Anterior cingulate cortex (tissue), 58 donors: Measurements from ENCODE around the gene SALL1.
A peak's percentile ranks its signal among the peaks of the same experiment; 100 is the strongest.

ENCODE experiments used
- DNase-seq, 58 donors: peaks; one replicate each; lab custom pipeline; 2025; lab: John Stamatoyannopoulos, UW

SALL1 gene

DNA sequence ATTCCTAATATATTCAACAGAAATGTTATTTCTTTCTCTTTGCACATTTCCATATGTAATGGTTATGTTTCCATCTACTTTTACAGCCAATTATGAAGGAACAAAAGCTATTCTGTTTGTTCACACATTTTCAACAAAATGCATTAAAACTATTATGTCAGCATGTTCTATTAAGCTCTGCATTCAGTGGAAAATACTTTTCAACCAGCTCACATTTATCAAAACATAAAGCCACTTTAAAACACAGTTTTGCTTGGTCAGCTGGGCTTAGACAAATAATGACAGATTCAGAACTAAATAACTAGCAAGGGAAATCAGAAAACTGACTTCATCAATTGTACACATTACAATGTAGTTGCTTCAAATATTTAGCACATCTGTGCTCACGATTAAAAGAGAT lies 6.9 kb downstream of the SALL1 start:
- DNase-seq, result no peak

DNA sequence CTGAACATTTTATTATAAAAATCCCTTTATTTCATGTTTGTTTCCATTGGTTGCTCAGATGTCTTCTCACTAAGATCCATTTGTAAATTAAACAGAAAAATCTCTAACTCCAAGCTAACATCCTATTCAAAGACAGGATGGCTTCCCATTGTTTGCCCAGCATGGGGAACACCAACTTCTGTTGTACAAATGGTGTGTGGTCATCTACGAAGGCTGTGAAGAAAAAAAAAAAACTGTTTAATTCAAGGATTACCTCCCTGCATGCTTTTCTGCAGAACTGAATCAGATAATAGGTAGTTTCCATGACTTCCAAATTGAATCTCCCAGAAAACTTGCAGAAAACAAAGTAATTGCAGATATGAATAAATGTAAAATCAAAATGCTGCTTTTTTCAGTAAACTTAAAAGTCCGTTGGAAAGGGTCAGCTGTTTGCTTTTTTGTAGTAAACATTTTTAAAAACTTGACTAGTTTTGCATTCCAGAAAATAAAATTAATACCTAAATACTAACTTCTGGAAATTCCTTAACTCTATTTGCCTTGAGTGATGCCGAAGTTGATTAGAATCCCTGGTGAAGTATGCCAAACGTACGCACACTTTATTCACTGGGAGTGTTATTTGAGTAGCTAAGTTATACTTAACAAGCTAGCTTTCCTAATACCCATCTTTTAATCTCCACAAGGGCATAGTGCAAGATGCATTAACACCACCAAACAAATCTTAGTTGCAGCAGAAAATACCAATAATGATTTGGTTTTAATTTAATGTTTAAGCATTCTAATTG lies 7.7 kb downstream of the SALL1 start:
- no peak for DNase-seq

DNA sequence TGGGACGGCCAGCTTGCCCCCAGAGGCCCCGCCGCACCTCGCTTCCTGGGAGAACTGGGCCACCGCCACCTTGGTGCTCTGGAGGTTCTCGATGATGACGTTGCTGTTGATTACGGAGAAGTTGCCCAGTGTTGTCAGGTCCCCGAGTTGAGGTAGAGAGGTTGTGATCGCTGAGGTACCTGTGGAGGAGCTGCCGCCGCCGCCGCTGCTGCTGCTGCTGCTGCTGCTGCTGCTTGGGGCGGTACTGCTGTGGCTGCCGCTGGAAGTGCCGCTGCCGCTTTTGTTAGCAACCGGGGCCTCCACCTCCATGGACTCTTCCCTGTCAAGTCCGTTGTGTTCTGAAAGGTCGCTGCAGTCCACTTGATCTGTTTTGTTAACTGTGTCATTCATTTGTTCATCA lies 9.5 kb downstream of the SALL1 start:
- DNase-seq, result no peak

DNA sequence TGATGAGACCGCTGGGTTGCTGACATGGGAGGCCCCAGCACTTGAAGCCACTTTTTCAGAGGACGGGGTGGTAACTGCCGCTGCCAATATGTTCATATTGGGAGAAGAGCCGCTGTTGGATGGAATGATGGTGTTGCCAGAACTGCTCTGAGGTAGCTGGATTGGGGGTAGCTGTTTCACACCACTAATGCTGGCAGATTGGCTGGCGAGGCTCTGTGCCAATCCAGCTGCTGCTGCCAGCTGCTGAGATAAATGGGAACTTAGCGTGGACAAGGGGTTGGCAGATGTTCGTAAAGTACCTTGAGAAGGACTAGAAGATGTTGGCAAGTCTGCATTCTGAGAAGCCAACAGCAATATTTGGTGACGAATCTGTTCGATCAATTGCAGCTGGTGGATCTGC lies 10.0 kb downstream of the SALL1 start:
- DNase-seq, result no peak

DNA sequence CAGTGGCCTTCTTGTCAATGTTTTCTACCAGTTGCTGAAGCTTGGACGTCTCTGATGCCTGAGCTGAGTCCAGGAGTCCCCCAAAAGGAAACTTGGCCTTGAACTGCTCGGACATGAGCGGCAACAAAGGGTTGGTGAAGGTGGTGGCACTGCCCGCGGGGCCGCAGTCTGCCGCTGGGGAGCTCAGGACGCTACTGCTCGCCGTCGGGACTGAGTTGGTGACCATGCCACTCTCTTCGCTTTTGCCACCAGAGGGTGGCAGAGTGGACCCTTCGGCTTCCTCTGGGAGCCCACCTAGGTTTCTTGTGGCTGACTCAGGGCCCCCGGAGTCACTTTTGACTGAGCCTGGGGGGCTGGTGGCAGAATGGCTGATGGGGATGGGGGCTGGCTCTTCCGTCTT lies 11.0 kb downstream of the SALL1 start:
- DNase-seq, result no peak

DNA sequence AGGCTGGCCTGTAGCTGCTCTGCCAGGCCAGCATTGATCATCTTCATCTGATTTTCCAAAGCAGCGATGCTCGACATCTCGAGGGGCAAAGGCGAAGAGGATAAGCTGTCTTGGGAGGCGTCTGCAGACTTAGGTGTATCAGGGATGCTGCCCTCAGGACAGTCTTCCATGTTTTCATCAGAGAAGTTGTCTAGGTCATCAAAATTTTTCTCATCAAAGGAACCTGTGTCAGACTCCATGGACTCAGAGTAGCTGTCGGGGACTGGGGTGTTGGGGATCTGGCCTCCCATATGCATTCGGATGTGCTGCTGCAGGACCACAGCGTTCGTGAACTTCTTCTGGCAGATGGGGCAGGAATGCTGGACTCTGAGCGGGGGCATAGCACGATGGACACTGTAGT lies 11.5 kb downstream of the SALL1 start:
- DNase-seq, result no peak

DNA sequence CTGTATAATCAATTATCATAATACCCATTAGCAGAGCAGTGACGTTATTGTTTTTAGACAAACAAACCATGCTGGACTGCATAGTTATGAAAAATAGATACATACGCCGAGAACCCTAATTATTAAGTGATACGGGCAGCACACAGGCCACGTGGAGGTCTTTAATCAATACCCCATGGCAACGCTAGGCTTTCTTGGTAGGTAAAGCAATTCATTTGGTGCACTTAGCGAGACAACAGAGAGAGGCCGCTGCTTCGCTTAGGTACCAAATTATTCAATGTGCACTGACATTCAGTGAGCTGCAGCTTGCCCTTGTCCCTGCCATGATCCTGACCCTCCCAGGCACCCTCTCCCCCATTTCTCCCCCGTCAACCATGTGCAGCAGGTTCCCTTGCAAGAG lies 12.9 kb downstream of the SALL1 start:
- no peak for DNase-seq

DNA sequence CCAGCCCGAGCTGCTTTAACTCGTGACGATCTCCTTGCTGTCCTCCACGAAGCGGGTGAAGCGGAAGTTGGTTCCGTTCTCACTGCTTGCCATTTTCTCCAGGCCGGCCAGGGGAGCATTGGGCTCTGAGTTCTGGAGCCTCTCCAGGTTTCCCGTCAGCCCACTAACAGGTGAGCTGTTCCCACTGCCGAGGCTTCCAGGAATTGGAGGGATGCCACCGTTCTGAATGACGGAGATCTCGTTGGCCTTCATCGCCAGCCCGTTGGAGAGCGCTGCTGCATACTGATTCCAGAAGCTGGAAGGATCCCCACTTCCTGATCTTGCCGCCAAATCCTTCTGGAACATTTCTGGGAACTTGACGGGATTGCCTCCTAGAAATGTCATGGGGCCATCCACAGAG lies 14.0 kb downstream of the SALL1 start:
- DNase-seq, result peak in 49 of 58 donors; percentile 23 to 89 (median 58)

DNA sequence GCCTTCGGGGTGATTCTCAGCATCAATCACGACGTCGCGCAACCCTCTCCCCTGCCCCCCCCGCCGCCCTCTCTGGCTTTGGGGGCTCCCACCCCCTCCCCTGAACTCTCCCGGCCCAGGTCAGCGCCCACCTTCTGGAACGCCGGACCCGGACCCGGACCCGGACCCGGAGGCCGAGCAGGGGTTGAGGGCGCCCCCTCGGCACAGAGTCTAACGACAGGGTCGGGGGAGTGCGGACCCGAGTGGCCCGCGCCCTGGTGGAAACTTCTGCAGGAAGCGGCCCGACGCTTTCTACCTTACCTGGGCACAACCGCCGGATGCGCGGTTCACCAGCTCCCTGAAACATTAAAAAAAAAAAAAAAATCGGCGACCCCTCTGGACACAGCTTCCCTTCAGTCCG lies 16.2 kb downstream of the SALL1 start:
- no peak for DNase-seq

DNA sequence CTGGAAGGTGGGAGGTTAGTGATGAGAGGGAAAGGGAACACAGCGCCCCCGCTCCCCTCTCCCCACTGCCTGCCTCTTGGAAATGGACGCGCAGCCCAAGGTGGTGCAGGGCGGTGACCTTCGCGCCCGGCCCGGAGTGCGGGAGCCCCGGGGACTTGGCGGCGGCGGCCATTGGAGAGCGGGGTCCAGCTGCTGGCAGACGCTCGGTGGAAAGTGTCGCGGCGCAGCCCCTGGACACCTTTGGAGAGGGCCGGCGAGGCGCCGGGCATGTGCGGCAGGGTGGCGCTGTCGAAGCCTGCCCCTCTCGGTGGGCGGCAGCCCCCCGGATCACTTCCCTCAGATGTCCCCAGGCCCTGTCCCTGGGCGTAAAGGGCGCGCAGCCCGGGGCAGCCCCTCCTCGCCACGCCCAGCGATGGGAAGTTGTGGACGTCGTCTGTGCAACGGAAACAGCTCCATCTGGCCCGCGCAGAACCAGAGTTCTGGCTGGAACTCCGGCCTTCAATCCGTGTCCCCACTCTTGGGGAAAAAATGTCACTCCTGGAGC lies 16.7 kb downstream of the SALL1 start:
- no peak for DNase-seq

DNA sequence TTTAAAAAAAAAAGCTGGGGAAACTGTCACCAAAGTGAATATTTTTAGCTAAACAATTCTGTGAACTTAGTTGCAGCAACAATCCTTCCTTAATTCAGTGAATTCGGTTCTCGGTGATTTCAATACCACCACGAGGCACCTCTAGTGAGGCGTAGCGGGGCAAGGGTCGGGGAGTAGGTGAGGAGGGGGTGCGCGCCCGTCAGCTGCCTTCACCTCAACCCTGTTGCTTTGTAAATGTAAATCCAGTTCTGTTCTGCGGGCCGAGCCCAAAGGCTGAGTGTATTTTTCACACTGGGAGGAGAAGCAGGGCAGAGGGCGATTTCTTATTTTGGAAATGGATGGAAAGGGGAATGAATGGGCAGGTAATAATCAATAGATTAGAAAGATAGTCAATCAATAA lies 17.4 kb downstream of the SALL1 start:
- DNase-seq, result no peak

DNA sequence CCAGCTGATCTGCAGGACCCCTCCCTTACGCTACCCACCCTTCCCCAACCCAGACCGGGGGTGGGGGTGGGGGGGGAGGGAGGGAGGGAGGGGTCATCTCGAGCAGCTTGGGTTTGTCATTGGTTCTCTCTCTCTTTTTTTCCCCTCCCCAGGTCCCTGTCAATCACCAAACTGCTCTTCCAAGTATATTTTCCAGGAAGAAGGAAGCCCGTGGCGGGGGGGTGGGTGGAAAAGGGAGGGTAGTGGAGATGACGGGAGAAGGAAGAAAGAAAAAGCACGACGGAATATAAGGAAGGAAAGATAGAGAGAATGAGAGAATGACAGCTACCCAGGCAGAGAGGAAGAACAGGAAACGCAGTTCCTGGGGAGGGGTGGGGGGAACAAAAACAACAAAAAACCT lies 17.9 kb downstream of the SALL1 start:
- DNase-seq, result no peak

DNA sequence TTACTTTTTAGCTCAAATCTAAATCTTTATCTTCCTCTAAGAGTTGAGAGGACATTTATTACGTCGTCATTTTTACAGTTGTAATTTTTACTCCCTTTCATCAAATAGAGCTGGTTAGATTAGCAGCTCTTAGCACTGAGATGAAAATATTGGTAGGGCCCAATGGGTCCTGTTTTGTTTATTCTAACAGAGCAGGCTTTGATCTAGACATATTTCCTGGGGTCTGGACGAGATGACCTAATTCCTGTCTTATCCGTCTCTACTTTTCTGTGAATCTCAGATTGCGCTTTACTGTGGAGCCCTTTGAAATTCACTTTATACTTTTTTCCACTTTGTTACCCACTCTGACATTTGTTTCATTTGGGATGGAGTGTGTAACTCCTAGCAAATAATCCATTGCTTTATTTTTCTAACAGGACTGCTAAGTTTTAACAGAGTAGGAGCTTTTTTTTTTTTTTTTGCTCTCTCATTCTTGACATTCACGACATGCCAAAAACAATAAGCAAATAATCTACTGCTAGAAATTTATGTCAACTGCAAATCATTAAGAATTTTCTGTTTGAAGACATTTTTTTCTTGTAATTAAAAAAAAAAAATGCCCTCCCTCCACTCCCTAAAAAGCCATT lies 18.5 kb downstream of the SALL1 start:
- no peak for DNase-seq

DNA sequence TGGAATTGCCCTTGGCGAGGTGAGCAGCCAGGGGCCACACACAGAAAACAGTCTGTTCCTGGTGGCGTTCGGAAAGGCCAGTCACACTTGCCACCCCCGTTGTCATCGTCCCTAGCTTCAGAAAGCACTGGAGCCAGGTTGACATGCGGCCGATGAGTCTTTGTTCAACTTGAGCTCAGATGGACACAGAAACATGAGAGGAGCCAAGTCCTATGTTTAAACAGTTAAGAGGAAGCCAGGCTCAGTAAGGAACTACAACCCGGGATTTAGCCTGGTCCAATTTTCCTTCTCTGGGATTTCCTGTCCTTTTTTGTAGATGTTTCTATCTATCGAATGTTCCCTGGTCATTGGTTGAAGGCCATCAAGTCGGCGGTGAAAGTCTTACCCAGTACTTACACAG lies 19.5 kb downstream of the SALL1 start:
- no peak for DNase-seq

DNA sequence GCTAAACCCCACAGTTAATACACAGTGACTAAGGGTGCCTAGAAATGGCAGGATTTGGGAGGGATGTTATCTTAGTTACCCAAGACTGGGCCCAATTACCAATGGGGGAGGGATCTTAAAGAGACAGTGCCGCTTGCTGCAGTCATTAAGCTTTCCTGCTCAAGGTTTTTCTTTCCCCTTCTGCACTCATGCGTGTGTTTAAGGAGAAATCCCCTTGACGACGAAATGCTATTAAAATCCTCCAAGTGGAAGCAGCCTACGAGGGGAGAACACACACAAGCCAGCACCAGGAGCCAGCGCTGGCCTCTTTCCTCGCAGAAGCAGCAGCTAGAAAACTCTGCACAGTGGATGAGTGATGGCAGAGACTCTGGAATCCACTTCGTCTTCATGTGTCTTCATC lies 22.0 kb downstream of the SALL1 start:
- DNase-seq, result peak in 8 of 58 donors; percentile 12 to 35 (median 26)

DNA sequence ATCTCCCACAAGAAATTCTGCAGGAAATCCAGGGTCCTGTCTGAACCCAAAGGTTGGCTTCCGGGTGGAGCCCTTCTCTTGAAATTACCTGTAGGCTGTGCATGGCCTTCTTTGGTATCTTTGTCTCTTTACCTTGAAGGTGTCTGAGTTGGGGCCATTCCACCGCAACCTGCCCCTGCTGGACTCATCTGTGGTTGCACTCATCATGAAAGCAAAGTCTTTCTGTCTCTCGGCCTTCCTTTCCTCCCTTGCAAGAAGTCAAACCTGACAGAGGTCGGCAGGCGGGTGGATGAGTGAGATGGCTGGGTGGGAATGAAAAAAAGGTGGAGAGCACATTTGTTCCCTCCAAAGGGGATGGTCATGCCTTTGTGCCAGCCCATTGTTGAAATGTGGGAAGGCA lies 25.1 kb downstream of the SALL1 start:
- DNase-seq, result no peak

DNA sequence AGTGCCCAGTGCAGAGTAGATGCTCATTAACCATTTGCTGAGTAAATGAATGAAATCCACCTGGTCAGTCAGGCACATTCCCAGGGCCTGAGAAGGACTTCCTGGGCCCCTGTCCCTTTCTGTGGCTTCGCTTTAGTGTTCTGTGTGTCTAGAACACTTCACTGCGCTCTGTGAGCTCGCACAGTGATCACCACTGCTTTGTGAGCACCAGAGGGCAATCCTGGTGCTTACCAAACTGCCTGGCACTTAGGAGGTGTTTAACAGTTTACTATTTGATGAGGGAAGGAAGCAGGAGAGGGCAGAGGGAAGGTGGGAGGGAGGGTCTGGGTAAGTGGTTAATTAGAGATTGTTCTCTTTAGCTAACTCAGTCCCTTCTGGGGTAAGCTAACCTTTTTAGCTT lies 26.2 kb downstream of the SALL1 start:
- DNase-seq, result no peak

DNA sequence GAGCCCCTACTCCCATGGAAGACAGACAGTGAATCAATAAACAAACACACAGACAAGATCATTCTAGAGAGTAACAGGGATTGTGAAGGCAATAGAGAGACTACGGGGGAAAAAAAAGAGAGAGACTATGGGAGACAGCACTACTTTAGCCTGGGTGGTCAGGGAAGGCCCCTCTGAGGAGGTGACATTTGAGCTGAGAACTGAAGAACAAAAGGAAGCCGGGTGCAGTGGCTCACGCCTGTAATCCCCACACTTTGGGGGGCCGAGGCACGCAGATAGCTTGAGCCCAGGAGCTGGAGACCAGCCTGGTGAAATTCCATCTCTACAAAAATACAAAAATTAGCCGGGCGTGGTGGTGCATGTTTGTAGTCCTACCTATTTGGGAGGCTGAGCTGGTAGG lies 29.2 kb downstream of the SALL1 start:
- no peak for DNase-seq

DNA sequence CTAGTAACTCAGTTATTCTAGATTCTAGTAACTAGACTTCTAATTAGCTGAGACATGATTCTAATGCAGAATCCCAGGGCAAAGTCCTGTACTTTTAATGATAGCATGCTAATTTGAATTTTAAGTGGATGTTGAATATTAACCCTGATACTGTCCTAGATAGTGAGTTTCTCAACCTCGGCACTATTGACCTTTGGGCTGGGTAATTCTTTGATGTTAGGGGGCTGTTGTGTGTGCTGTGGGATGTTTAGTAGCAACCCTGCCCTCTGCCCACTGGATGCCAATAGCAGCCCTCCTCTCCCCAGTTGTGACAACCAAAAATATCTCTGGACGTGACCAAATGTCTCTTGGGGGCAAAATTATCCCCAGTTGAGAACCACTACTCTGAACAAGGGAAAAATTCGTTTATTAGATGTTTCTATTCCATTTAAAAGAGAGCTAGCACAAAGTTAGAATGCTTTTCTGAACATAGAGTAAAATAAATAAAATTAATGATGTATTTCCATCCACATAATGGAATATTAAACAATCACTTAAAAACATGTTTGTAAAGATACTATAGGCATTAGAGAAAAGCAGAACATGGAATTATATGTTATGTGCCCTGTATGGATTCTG lies 30.2 kb downstream of the SALL1 start:
- DNase-seq, result no peak

DNA sequence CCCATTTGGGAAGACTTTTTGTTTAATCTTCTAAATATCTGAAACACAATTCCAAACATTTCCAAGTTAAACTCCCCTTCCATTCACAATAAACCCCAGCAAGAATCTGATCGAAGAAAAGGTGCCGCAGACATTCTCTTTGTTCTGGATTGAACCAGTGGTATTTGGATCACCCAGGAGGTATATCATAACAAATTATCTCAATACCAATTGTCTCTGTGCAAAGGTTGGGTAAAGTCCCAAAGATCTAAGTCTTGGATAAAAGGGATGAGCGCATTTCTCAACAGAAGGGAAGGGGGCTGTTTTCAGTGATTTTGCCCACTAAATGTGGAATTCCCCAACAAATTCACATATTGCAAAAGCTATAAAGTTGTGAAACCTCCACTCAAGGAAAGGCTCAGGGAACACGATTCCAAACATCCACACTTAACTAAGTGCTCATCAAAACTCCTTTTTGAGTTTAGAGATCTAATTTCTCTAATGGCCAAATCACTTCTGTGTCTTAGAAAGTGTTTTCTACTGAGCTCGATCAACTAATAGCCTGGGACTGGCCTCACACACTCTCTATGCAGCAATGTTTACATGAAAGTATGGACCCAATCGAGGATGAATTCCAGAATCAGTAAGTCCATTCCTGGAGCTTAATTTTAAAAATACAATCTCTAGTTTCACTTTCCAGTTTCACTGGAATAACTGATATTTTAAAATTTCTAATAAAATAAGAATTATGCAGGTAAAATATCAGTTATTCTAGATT lies 30.9 kb downstream of the SALL1 start:
- DNase-seq, result no peak

DNA sequence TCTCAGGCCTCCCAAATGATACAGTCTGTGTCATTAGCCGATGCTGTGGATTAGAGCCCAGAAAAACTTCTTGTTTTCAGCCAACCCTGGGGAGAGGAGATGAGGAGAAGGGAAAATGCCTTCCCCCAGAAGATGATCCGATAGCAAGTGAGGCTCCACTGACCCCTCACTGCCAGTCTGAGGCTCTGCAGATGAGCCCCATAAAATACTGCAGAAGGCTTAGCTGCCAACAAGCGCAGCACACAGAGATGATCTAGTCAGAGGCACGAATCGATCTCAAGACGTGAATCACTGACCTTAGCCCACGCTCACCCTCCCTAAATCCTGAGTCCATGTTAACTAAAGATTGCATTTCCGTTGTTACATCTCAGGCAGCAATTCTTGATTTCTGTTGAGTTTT lies 31.5 kb downstream of the SALL1 start:
- peak in 8 of 58 donors; percentile 11 to 51 (median 21) for DNase-seq
